HT1080 (cell line): ENCODE results near the gene GALNT14. TPM values are rescaled to one million over a fixed set of nuclear protein-coding genes. Genes with fewer than 3 reads are reported as not detected.

Source experiments
- DNase-seq: peaks from one replicate; pipeline ENCODE4 v3.0.0-alpha.2; 2015; ENCODE audit warnings: low read depth
- total RNA-seq: library from RNA; depleted of rRNA; stranded (reverse); fragments of >200 nt; shearing (Covaris generic); gene quantifications from 2 replicates; pipeline ENCODE4 v1.2.3, GENCODE V29; 2014

The GALNT14 gene
- total RNA-seq, 1 experiment from 2014 or later, result 46.3 TPM

DNA sequence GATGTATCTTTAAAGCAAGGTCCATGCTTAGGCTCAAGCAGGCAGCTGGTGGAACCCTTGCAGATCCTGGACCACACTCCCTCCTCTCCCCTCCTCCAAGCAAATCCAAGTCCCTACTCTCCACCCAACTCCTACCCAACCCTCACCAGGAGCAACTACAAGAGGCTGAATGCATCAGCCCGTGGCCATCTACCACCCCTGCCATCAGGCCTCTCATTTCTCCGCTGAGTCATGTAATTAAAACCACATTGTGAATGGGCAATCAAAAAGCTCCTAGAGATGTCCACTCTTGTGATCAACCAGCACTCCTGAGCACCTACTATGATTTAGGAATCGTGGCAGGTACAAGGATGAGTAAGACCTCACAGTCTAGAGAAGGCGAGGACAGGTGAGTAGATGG, 188.8 kb downstream of the GALNT14 start:
- no peak for DNase-seq

DNA sequence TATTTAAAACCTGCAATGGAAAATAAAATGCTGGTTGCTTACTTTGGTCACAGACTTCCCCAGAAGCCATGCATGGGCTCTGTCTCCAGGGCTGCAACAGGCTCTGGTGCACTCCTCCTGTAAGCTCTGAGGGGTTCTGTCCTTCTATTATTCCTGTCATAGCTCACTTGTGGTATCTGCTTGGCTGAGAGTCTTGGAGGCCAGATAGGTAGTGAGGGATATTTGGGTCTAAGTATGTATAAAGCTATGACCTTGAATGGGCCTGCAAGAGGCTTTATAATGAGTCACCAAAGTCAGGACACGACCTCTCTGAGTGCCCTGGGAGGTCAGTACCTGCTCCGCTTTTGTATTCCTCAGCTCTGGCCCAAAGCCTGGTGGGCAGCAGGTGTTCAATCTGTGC, 189.4 kb downstream of the GALNT14 start:
- no peak for DNase-seq

DNA sequence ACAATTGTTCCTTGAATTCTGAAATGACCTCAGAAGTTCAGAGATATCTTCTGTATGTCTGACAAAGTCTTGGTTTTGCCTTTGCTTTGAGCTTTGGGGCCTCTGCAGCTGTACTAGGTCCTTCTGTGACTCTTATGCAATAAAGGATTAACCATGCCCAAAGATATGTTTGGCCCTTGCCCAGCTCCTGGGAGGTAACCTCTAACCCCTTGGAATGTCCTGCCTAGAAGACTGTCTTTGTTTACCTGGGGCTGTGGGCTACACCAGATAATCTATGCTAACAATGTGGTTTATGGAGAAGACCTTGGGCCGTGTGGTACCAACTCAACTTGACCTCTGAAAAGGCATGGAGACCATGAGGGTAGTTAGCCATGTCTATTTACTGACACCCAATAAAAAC, 190.1 kb downstream of the GALNT14 start:
- no peak for DNase-seq

DNA sequence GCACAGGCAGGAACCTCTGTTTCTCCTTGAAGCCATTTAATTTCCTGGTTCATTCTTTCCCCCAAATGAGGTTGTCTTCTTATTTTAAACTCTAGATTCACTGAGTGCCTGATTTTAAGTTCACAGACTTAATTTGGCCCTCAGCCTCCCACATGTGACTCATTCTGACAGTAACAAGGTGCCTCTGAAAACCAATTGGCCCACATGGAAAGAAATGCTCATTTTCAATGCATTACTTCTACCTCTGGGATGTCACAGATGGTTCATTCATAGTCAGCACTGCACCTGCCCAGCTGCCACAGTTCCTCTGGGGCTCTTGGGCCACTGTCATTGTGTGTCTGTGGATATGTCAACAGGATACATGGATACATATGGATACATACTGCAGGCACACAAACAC, 190.6 kb downstream of the GALNT14 start:
- no peak for DNase-seq

DNA sequence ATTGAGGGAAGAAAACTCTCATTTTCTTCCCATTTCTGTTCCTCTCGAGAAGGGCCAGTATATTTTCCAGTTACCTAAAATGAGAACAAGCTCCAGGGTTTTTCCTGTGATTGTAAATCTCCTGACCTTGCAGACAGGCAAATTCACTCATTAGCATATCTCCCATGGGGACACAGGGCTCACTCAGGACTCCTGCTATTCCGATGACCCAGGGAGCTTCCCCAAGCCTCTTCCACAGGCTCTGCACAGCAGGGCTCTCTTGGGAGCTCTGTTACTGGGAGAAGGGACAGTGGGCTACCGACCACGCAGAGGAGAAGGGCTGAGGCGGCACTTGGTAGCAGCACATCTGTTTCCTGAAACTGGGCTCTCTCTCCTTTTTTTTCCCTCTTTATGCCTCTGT, 195.8 kb downstream of the GALNT14 start:
- DNase-seq, result no peak

DNA sequence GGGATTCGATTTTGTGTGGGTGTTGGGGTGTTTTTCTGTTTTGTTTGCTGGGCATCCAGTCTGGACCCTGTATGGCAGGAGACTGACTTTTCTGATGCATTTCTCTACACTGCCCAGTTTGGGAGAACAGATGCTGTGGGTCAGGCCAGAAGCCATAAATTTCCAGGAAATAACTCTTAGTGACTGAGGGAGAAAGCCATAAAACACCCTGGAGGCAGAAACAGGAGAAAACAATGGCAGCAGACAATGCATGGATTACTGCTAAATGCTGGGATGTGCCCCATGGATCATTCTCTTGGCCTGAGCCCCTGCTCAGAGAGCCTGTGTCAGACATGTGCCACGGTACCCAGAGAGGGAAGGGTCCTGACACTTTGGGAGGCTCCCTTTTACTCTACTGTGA, 197.4 kb downstream of the GALNT14 start:
- no peak for DNase-seq

DNA sequence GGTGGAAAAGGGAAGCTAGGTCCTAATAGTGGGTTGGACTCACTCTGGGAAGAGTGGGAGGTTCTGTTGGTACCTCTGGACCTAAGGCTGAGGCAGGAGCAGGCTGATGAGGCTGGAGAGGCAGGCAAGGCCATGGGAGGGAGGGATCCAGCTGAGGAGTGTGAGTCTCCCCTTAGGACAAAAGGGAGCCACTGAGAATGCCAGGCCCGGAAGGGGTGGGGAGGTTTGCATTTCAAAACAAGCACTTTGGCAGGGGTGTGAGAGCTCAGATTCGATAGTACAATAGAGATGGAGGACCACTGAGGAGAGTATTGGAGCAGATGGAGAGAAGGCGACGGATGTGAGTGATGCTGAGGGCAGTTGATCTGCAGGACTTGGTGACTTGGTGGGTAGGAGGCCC, 198.9 kb downstream of the GALNT14 start:
- no peak for DNase-seq

DNA sequence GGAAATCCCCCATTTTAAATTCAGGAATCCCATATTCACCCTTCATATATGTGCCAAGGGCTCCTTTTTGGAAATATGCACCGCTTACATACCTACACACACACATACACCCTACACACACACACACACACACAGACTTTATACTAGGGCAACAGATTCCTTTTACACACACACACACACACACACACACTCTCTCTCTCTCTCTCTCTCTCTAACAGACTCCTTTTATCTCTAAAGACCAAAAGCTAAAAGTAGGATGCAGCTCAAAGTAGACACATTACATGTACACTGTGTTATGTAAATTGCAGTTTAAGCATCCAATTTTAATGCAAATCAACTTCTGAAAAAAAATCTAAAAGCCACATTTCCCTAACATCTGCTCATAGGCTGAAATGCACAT, 200.0 kb downstream of the GALNT14 start:
- no peak for DNase-seq

DNA sequence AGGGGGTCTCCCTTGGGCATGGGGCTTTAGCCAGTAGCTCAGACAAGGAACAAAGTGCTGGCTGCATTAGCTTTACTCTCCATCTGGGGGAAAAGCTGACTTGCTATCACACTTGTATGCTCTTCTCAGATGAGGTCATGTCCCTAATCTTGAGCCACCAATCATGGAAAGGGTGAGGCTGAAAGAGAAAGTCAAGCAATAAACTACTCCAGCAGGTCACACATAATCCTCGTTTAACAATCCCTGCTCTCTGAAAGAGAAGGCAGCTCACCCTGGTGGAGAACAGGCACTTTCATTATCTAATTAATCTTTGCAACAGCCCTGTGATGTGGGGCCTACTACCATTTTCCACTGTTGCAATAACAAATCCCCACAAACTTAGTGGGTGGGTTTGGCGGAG, 201.3 kb downstream of the GALNT14 start:
- no peak for DNase-seq

DNA sequence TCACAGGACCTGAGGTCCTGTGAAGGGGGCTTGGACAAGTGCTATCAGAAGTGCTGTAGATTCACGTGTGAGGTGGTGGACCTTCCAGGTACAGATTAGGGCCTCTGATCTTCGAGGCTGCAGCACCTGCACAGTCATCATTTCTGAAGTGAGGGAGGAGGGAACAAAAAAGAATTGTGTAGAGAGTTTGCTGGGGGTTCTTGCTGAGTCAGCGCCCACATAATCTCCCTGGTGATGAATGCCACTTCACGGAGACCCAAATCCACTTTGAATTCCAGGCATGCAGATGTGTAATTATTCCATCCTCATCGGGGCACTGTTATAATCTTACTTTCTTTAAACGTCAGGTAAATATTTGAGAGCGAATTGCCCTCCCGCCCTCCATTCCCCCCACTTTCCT, 202.4 kb downstream of the GALNT14 start:
- no peak for DNase-seq

DNA sequence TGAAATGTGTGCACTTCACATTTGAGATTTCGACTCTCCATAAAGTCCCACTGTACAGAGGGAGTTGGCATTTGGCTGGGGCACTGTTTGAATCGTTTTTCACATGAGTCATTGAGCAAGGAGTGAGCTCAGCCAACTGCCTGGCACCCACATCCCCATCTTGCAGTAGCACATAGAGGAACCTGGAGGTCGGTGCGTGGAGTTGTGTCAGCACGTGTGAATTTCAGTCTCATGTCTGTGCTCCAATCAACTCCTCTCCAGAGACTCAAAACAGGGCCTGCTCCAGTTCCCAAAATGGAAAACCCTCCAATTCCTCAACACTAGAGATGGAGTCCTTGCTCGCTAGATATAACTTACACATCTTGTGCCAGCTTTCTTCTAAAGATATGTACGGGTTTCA, 204.2 kb downstream of the GALNT14 start:
- peak; percentile 24 for DNase-seq

DNA sequence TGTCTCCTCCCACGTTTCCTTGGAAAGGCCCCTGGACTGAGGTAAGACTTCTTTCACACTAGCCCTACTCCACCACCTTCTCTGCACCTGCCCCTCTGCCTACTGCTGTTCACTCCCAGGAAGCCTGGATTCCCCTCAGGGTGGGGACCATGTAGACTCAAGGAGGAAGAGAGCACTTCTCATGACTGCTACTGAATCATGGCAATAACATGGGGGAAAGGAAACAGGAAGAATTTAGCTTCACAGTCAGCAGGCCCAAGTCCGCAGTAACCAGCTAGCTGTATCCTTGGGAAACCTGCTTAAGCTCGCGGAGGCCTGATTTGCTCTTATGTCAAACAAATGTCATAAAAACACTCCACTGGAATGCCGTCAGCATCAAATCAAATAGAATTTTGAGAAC, 204.7 kb downstream of the GALNT14 start:
- no peak for DNase-seq

DNA sequence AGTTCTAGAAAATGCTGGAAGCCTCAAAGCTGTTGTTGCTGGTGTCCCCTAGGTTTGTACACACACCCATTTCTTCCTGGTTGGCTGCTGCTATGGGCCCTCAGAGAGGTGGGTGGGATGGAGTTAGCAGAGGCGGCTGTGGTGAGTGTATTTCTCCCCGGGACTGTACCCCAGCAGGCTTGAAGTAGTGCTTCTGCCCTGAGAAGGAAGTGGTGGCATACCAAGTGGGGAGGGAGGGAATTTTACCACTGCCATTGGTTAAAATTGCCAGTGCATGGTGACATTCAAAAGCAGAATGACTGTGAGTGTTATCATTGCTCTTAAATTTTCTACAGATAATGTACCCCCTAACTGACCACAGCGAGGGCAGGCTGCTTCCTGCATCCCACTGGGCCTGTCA, 205.4 kb downstream of the GALNT14 start:
- DNase-seq, result no peak

DNA sequence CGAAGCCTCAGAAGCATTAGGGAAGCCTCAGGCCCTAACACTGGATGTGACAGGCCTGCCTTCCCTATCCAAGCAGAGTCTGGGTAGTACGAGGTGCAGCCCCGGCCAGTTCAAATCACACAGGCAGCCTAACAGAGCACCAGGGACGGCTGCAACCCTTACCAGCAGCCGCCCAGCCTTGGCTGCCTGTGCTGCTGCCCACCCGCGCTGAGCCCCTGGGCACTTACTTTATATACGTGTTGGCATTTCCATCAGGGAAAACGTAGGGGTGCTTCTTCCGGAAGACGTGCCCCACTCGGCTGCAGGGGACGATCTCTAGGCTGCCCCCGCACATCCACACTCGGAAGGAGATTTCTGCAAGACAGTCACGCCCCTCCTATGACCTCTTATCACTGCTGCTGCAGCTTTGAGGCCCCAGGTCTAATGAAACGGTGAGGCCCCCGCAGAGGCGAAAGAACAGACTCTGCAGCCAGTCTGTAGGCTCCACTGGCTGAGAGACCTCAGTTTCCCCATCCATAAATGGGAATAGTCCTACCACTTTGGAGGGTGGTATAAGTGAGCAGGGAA, 206.3 kb downstream of the GALNT14 start:
- DNase-seq, result no peak

DNA sequence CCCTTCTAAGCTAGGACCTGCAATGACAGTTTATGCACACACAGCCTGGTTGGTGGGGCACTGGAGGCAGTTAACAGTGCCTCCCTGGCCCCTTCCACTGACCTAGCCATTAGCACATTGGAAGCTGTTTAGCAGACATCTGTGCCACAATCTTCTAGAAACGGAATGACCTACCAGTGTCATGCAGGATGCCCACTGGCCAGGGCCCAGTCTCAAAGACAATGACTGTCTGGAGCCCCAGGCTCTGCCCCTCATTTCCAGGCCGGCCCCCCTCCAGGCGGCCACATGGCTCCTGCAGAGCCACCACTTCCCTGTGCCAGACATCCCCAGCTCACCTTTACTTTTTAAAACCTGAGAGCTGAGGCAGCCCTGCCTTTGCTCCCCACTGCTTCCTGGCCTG, 207.5 kb downstream of the GALNT14 start:
- no peak for DNase-seq

DNA sequence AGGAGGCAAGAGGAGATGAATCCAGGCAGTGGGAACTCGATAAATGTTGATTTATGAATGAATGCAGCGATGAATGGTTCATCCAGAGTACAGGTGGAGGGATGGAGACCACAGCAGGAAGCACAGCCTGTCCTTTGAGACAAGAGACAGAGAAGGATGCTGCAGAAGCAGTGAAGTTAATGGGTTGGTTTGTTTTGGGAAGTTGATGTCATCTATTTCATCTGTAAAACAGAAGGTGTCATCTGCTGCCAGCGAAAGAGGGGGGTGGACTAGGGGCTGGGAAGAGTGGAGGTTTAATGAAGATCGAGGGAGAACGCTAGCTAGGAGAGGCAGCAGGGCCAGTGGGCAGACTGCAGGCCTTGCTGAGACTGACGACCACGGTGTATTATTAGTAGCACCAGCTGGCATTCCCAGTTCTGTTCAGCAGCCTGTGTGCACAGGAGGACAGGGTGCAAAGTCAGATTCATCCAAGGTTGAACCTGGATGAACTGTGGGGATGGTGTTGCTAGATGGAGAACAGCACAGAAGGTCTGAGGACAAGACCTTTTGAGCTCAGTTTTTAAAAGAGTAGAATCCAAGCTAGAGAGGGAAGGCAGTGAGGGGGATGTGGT, 210.7 kb downstream of the GALNT14 start:
- DNase-seq, result no peak

DNA sequence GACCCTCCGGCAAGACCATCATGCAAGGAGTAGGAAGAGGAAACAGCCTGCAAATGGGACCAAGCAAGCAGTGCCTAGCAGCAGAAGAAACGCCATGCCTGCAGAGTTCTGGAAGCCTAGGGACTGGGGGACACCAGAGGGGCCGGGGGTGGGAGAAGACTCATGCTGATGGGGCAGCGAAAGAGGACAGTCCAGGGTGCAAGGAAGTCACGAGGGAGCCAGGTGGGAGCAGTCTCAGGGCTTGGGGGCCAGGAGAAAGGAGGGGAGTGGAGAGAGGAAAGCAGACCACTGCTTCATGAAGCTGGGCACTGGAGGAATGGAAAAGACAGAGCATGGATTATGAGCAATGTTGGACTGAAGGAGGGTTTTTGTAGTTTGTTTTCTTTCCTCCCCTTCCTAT, 211.6 kb downstream of the GALNT14 start:
- DNase-seq, result no peak

DNA sequence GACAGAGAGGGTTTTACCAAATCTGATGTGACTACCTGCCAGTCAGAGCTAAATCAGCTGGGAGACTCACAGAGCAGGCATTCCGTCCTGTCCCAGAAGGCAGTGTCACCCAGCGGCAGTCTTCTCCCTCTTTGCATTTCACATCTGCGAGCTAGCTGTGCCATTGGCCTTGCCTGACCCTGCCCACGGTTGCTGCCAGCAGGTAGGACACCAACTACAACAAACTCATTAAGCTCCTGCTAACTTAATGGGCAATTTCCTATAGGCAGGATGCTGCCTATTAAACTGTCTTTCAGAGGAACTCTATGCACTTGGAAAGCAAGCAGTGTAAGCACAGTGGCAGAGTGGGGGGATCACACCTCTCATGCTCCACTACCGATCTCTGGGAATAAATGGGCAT, 214.6 kb downstream of the GALNT14 start:
- no peak for DNase-seq

DNA sequence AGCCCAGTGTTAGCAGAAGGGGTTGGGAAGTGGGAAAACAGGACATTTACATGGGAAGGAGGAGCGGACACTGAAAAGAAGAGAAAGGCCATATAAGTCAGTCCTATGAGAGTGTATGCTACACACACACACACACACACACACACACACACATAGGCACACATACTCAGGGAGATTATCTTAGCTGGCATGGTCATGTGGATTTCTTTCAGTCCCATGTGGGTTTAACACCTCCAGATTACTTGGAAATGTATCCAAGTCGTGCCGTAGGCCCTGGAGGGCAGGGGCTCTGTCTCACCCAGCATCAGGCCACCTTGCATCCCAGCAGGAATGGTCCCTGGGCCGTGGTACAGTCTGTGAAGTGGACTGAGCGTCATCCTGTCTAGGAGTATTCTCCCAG, 217.7 kb downstream of the GALNT14 start:
- DNase-seq, result no peak

DNA sequence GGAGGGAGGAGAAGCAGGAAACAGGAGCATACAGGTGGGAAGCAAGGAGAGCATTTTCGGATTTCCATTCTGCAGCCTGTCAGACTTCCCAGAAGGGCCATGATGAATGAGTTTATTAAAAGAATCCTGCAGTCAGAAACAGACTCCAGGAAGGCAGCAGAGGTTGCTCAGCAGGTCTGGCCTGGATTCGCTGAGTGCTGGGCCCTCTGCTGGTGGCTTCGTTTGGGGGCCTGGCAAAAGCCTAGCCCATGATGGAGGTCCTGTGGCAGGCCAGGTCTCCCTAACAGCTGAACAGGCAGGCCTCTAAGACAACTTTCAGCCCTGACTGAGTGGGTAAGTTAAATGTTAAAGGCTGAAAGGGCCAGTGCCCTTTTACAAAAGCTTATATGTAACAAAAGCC, 222.8 kb downstream of the GALNT14 start:
- DNase-seq, result peak; percentile 10

DNA sequence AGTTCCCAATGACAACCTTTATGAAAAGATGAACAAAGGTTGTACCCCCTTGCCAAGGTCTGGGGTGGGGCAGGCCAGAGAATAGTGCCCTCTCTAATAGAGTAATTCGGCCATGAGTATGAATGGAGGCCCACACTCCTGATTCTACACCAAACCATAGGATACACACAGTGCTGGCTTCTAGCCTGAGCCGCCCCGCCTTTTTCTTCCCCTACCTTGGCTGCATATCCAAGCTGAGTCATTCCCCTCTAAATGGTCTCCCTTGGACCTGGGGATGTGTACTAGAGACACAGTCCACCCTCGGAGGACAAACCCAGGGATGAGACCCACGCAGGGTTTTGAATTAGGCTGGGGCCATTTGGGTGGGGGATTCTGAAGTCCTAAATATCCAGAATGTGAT, 223.8 kb downstream of the GALNT14 start:
- no peak for DNase-seq

DNA sequence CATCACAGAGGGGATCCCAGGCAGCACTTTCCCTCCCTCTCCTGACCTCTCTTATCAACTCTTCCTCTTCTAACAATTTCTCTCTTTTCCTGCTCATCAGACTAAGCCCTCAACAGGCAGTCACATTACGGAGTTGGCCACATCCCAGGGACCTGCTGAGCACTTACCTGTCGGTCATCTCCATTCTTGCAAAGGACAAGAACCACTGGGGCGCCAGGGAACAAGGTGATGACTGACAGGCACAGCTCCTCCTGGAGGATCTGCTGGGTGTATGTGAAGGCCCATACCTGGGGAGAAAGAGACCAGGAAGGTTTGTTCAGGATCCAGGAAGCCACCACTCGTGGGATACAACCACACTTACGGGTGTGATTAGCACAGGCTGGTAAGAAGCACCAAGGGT, 226.2 kb downstream of the GALNT14 start:
- no peak for DNase-seq

DNA sequence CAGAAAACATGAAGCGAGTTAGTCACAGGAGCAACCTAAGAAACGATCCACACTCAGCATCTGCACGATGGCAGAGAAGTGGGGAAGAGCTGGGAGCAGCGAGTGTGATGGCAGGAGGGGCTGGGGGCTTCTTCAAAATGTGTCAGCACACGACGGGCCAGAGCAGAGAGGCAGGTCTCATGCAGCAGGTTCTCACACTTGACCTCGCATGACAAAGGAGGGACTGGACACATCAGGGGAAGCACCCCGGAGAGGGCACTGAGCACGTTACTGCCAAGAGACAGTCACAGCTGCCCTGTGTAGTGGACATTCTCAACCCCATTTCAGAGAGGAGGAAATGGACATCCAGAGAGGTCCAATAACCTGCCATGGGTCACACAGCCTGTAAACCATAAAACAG, 226.9 kb downstream of the GALNT14 start:
- DNase-seq, result no peak

DNA sequence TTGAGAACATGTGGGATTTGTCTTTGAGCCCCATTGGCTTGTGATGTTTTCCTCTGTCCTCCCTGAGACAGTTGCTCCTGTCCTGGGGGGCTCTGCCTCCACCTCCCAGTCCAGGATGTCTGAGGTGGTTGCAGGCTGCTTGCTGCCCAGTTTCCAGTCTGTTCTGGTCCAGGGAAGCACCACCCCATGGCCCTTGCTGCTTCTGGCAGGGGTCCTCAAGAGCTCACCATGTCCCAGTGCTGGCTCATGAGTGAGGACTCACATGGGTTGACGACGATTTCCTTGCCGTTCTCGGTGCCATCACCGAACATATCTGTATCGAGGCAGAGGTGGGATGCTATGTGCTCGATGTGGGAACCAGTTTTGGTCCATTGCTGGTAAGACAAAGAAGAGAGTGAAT, 227.6 kb downstream of the GALNT14 start:
- DNase-seq, result no peak
